ENCODE results near the gene PRR5L. TPM values are rescaled to one million over a fixed set of nuclear protein-coding genes. Genes with fewer than 3 reads are reported as not detected.

The PRR5L gene
- total RNA-seq, 2 donors from 2014 or later = 3.2 to 11.8 TPM

DNA sequence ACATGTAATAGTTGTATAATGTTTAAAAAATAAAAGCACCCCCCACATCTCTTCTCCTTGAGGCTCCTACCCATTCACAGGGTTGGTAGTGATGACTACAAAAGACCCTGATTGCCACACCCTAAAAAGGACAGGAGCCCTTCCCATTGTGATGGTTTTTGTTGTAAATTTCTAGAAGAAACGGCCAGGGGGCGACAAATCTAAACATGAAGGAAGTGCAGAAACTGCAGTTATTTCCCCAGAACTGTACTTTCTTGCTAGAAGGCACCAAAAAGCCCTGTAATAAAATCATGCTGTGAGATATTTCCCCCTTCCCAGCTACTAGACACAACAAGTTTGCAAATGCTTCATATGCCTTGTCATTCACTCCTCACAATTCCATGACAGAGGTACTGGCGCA is 10.8 kb downstream of the PRR5L start:
- no peaks in the 10 kb centered on the region for H3K9me3 ChIP-seq
- no peaks in the 10 kb centered on the region for H3K27me3 ChIP-seq (replicated peaks; ENCODE audit: insufficient read depth)
- no peaks in the 10 kb centered on the region for H3K4me1 ChIP-seq (ENCODE audit: control insufficient read depth in 1 of 2, low read depth in 2 of 2)
- DNase-seq (ENCODE audit: low spot score) (no peak), ATAC-seq (ENCODE audit: insufficient number of reproducible peaks, low FRiP score, low read depth) (no peak)
- TF ChIP-seq, protein P1, sequence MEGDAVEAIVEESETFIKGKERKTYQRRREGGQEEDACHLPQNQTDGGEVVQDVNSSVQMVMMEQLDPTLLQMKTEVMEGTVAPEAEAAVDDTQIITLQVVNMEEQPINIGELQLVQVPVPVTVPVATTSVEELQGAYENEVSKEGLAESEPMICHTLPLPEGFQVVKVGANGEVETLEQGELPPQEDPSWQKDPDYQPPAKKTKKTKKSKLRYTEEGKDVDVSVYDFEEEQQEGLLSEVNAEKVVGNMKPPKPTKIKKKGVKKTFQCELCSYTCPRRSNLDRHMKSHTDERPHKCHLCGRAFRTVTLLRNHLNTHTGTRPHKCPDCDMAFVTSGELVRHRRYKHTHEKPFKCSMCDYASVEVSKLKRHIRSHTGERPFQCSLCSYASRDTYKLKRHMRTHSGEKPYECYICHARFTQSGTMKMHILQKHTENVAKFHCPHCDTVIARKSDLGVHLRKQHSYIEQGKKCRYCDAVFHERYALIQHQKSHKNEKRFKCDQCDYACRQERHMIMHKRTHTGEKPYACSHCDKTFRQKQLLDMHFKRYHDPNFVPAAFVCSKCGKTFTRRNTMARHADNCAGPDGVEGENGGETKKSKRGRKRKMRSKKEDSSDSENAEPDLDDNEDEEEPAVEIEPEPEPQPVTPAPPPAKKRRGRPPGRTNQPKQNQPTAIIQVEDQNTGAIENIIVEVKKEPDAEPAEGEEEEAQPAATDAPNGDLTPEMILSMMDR (IDR thresholded peaks at IDR 0.05) = no peak
- H3K27ac ChIP-seq = no peak overlapping the region
- H3K36me3 ChIP-seq = no peaks in the 10 kb centered on the region
- no peak overlapping the region for H3K4me3 ChIP-seq

DNA sequence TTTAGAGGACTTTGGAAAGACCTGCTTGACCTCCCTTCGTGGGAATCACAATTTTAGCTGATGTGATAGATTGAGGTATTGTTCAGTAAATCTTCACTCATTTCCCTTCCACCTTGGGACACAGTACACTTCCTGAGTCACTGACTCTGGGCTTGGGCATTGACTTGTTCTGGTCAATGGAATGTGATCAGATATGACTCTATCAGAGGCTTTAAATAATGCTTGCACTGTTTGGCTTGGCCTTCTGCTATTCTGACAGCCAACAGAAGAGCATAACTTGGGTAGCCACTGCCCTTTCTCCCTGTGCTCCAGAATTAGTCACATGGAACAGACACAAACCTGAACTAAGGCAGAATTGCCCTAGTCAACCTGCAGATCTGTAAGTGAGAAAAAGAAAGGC is 12.5 kb downstream of the PRR5L start:
- H3K9me3 ChIP-seq = no peaks in the 10 kb centered on the region
- H3K27ac ChIP-seq = no peak overlapping the region
- TF ChIP-seq, protein P1 (IDR thresholded peaks at IDR 0.05) = no peak
- no peak for ATAC-seq (ENCODE audit: insufficient number of reproducible peaks, low FRiP score, low read depth)
- H3K27me3 ChIP-seq (replicated peaks; ENCODE audit: insufficient read depth) = no peaks in the 10 kb centered on the region
- no peaks in the 10 kb centered on the region for H3K4me1 ChIP-seq (ENCODE audit: control insufficient read depth in 1 of 2, low read depth in 2 of 2)
- H3K4me3 ChIP-seq = no peak overlapping the region
- DNase-seq (ENCODE audit: low spot score) = no peak
- H3K36me3 ChIP-seq = no peaks in the 10 kb centered on the region

DNA sequence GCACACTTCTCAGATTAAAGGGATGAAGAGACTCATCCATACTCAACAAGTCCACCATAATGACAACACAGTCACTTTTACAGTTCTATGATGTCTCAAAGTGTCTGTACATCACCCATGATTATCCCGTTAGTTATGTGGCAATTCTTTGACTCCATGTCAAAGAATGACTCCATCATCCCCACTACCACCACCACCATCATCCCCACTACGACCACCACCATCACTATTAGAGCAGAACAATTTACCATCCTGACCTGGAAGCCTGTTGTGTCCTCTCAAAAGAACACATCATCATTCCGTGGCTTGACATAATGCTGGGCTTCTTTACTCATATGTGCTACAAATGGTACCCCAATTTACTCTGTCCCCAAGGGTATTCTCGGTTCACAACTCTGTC is 13.7 kb downstream of the PRR5L start:
- no peaks in the 10 kb centered on the region for H3K4me1 ChIP-seq (ENCODE audit: control insufficient read depth in 1 of 2, low read depth in 2 of 2)
- ATAC-seq (ENCODE audit: insufficient number of reproducible peaks, low FRiP score, low read depth) = no peak
- no peak overlapping the region for H3K27ac ChIP-seq
- no peaks in the 10 kb centered on the region for H3K36me3 ChIP-seq
- TF ChIP-seq, protein P1 (IDR thresholded peaks at IDR 0.05) = no peak
- H3K9me3 ChIP-seq = no peaks in the 10 kb centered on the region
- DNase-seq (ENCODE audit: low spot score) = no peak
- no peaks in the 10 kb centered on the region for H3K27me3 ChIP-seq (replicated peaks; ENCODE audit: insufficient read depth)
- no peak overlapping the region for H3K4me3 ChIP-seq

DNA sequence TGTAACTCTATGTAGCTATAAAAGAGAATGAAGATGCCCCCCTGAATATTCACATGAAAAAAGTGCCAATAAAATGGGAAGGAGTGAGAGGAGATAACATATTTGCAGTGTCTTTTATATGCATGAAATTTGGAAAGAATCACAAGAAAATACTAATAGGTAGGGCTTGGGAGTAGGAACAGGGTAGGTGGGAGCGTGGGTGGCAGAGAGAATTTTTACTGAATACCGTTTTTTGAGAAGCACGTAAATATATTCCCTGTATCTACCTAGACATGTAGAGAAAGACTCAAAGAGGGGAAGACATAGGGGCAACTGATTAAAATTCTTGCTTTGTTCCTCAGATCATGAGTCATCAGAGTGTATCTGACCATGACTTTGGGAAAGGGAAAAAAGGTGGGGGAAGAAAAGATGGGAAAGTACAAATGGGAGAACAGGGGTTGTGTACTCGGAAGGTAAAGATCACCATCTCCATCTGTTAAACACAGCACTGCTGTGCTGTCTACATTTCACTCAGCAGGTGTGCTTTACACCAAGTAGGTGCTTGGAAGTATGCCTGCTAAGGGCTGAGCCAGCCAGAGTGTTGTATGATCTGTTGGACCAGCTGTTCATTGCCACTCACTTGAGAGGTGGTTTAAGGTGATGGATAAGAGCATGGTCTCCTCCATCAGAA is 16.0 kb downstream of the PRR5L start:
- no peaks in the 10 kb centered on the region for H3K4me1 ChIP-seq (ENCODE audit: control insufficient read depth in 1 of 2, low read depth in 2 of 2)
- DNase-seq (ENCODE audit: low spot score) (no peak), ATAC-seq (ENCODE audit: insufficient number of reproducible peaks, low FRiP score, low read depth) (no peak)
- TF ChIP-seq, protein P1 (IDR thresholded peaks at IDR 0.05) = no peak
- no peaks in the 10 kb centered on the region for H3K9me3 ChIP-seq
- H3K27me3 ChIP-seq (replicated peaks; ENCODE audit: insufficient read depth) = no peaks in the 10 kb centered on the region
- no peaks in the 10 kb centered on the region for H3K36me3 ChIP-seq
- no peak overlapping the region for H3K27ac ChIP-seq
- no peak overlapping the region for H3K4me3 ChIP-seq

DNA sequence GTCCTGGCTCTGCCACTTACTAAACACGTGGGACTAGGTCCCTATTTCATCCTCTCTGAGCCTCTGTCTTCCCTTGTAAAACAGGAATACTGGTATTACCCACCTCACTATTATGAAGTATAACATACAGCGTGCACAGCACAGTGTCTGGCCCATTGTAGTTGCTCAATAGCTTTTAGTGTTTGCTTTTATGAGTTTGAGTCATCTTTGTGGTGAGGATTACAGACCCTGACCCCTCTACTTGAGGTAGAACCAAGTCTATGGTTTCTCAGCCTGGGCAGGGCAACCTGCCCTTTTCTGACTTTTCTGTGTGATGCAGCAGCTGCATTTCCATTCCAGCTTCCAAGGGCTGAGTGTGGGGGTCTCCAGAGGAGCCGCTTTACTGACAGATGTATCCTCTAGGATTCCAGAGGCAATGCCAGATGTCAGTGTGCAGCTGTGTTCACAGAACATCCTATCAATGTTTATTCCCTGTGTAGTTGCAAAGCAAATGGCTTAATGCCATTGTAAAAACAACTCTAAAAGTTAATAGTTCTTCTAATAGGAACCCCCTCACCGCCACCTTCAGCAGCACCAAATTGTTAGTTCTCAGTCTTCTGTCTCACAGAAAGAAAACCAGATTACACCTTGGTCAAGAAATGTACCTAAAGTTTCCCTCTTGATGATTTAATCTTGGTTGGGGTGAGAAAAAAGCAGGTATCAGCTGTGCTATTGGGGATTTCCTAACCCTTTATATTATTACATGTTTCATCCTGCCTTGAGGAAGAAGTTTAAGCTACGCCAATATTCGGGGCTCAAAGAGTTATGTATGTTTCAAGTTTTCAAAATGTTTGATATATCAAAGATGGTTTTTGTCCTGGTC is 16.8 kb downstream of the PRR5L start:
- TF ChIP-seq, protein P1 (IDR thresholded peaks at IDR 0.05) = no peak
- no peak for ATAC-seq (ENCODE audit: insufficient number of reproducible peaks, low FRiP score, low read depth)

More for the DNA sequence above, 16.8 kb downstream of the PRR5L start:
- H3K4me3 ChIP-seq = no peak overlapping the region
- no peaks in the 10 kb centered on the region for H3K36me3 ChIP-seq
- H3K9me3 ChIP-seq = no peaks in the 10 kb centered on the region
- no peak for DNase-seq (ENCODE audit: low spot score)
- H3K27ac ChIP-seq = no peak overlapping the region
- H3K4me1 ChIP-seq (ENCODE audit: control insufficient read depth in 1 of 2, low read depth in 2 of 2) = no peaks in the 10 kb centered on the region
- no peaks in the 10 kb centered on the region for H3K27me3 ChIP-seq (replicated peaks; ENCODE audit: insufficient read depth)

All from thoracic aorta (tissue), 2 donors.